Ascending aorta (tissue), 2 donors: ENCODE measurements around the gene MMD2. TPM values are rescaled to one million over a fixed set of nuclear protein-coding genes. Genes with fewer than 3 reads are reported as not detected.

Experiments
- DNase-seq, 2 donors: peaks; one replicate each; pipeline ENCODE4 v3.0.0-alpha.2; 2019; ENCODE audit warnings: low spot score in 2 of 2
- H3K27ac ChIP-seq, 2 donors: fragments of 200-600 bp; sonication (generic); one replicate each; pipeline ENCODE4 v1.5.1; 2016 to 2017; ENCODE audit warnings: mild to moderate bottlenecking in 1 of 2
- H3K27me3 ChIP-seq: fragments of 200-600 bp; sonication (generic); one replicate; pipeline ENCODE4 v1.5.1; 2017
- H3K36me3 ChIP-seq, 2 donors: fragments of 200-600 bp; sonication (generic); one replicate each; pipeline ENCODE4 v1.5.1; 2016
- H3K4me1 ChIP-seq, 2 donors: fragments of 200-600 bp; sonication (generic); one replicate each; pipeline ENCODE4 v1.5.1; 2016 to 2017; ENCODE audit warnings: mild to moderate bottlenecking in 1 of 2
- H3K4me3 ChIP-seq, 2 donors: fragments of 200-600 bp; sonication (generic); one replicate each; pipeline ENCODE4 v1.5.1; 2016 to 2017; ENCODE audit warnings: mild to moderate bottlenecking in 1 of 2
- H3K9me3 ChIP-seq, 2 donors: fragments of 200-600 bp; sonication (generic); one replicate each; pipeline ENCODE4 v1.5.1; 2016
- intact Hi-C: fragments of 100-400 bp; cut with DNase I; formaldehyde crosslinking; loops from one replicate; pipeline ENCODE4 v1.15.1; 2023
- total RNA-seq: library from RNA; depleted of rRNA; stranded (reverse); fragments of >200 nt; gene quantifications from one replicate; pipeline ENCODE4 v1.1.0, GENCODE V29; 2016
- TF ChIP-seq, protein P1 (sequence below), 3 experiments: fragments of 200-600 bp in 2 of 3; fragments of 450-650 bp in 1 of 3; sonication (generic) in 2 of 3; IDR thresholded peaks; one replicate each; pipeline ENCODE4 v1.5.1; 2016 to 2019; ENCODE audit warnings: antibody characterized with exemption in 3 of 3, mild to moderate bottlenecking in 1 of 3, moderate library complexity in 1 of 3

MMD2 gene
- total RNA-seq, 1 donor from 2014 or later: not detected

DNA sequence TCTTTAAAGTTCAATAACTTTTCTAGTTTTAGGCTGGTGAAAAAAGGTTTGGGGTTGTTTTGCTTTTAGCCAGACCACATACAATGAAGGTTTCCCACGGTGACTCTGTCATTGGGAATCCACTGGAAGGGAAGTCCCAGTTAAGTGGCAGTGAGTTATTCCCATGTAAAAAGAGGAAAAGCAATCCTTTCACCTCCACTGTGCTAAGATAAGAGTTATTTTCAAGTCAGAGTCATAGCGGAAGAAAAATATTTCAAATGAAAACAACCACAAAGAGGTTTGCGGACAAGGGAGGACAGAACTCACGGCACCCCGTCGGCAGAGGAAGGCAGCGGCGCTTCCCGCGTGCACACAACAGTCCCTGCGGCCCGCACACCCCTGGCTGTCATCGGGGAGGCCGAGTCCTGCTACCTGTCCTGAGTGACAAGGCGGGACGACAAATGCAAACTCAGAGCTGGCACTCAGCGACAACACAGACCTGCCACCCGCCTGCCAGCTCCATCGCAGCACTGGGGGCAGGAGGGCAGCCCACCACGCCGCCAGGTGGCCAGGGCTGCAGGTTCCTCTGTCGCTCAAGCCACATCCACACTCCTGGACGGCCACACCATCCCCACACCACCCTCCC lies 87.8 kb downstream of the MMD2 start:
- TF ChIP-seq, protein P1, sequence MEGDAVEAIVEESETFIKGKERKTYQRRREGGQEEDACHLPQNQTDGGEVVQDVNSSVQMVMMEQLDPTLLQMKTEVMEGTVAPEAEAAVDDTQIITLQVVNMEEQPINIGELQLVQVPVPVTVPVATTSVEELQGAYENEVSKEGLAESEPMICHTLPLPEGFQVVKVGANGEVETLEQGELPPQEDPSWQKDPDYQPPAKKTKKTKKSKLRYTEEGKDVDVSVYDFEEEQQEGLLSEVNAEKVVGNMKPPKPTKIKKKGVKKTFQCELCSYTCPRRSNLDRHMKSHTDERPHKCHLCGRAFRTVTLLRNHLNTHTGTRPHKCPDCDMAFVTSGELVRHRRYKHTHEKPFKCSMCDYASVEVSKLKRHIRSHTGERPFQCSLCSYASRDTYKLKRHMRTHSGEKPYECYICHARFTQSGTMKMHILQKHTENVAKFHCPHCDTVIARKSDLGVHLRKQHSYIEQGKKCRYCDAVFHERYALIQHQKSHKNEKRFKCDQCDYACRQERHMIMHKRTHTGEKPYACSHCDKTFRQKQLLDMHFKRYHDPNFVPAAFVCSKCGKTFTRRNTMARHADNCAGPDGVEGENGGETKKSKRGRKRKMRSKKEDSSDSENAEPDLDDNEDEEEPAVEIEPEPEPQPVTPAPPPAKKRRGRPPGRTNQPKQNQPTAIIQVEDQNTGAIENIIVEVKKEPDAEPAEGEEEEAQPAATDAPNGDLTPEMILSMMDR (IDR thresholded peaks at IDR 0.05): no peak
- Histone ChIP-seq H3K36me3 (no peaks in the 10 kb centered on the region), H3K4me3 (no peak overlapping the region), H3K9me3 (peaks cover 0 to 8% of the 10 kb centered on the region in 2 donors), H3K27me3 (no peaks in the 10 kb centered on the region), H3K27ac (no peak overlapping the region), H3K4me1 (no peaks in the 10 kb centered on the region)
- intact Hi-C loops: no loop called here
- DNase-seq: no peak

DNA sequence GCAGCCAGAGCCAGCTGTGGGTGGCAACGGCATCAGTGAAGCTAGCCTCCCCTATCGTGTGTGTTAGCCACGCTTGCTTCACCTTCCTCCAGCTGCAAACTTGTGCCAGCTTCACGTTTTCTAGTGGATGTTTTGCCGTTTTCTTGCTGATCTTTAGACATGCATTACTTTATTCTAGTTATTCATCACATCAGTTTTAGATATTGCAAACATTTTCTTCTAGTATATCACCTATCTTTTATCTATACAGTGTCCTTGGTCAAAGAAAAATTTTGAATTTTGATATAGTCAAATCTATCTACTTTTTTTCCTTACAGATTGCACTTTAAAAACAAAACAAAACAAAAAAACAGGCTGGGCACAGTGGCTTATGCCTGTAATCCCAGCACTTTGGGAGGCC lies 90.5 kb downstream of the MMD2 start:
- no peak for DNase-seq
- TF ChIP-seq, protein P1 (IDR thresholded peaks at IDR 0.05): no peak
- intact Hi-C loops: no loop called here
- Histone ChIP-seq H3K4me1 (no peaks in the 10 kb centered on the region), H3K27ac (no peak overlapping the region), H3K4me3 (no peak overlapping the region), H3K27me3 (no peaks in the 10 kb centered on the region), H3K36me3 (no peaks in the 10 kb centered on the region), H3K9me3 (peaks cover 0 to 15% of the 10 kb centered on the region in 2 donors)

DNA sequence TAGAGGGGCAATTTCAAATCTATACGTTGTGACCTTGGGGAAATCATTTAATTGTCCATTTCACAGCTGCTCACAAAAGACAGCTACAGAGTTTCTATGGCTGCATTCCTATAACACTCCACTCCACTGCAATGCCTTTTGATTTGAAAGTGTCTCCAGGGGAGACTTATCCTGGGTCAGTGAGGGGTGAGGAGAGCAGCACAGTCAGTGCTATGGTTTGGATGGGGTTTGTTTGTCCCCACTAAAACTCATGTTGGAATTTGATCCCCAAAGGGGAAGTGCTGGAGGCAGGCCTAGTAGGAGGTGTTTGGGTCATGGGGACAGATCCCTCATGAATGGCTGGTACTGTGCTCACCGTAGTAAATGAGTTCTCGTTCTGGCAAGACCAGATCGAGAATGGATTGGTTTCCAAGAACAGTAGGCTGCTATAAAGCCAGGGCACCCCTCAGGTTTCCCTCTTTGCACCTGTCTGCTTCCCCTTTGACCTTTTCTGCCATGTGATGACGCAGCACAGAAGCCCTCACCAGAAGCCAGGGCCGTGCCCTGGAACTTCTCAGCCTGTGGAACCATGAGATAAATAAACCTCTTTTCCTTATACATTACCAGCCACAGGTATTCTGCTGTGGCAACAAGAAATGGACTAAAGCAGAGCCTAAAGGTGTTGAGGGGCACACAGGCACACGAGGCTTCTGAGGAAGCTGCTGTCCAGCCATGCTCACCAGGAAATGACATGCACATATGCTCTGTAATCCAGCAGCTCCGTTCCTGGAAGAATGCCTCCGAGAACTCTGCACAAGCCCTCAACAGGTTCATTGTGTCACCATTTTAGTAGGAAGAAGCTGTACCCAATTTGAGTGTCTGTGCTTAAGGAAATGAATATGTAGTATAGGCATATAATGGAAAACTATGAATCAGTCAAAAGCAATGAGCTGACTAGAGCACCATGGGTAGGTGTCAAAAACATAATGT lies 92.2 kb downstream of the MMD2 start:
- no peaks in the 10 kb centered on the region for H3K27me3 ChIP-seq
- intact Hi-C loops: no loop called here
- no peaks in the 10 kb centered on the region for H3K4me1 ChIP-seq
- H3K36me3 ChIP-seq: no peaks in the 10 kb centered on the region
- TF ChIP-seq, protein P1 (IDR thresholded peaks at IDR 0.05): no peak
- DNase-seq: no peak
- no peak overlapping the region for H3K27ac ChIP-seq
- peaks cover 2 to 27% of the 10 kb centered on the region in 2 donors for H3K9me3 ChIP-seq
- H3K4me3 ChIP-seq: no peak overlapping the region

DNA sequence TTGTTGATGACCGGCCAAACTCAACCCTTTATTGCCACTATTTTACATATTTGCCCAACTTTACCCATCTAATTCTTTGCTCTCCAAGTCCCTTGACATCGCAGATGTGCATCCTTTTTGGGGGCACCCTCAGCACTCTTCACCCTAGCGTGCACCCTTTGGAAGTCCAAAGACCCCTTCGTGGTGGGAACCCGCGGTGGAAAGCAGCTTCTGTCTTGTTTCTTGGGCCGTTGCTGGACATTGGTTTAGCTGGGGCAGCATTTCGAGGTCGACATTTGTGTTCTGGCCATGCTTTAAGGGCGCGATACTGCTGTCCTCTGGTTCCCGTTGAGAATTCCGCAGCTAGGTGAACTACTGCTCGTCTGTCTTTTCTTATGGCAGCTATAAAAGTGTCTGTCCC lies 96.8 kb downstream of the MMD2 start:
- TF ChIP-seq, protein P1 (IDR thresholded peaks at IDR 0.05): no peak
- H3K4me1 ChIP-seq: no peaks in the 10 kb centered on the region
- no peaks in the 10 kb centered on the region for H3K27me3 ChIP-seq
- intact Hi-C loops: no loop called here
- peak overlapping the region in 1 of 2 donors; percentile 49 for H3K4me3 ChIP-seq
- H3K27ac ChIP-seq: no peak overlapping the region
- no peaks in the 10 kb centered on the region for H3K36me3 ChIP-seq
- no peak for DNase-seq
- H3K9me3 ChIP-seq: peaks cover 8 to 31% of the 10 kb centered on the region in 2 donors

DNA sequence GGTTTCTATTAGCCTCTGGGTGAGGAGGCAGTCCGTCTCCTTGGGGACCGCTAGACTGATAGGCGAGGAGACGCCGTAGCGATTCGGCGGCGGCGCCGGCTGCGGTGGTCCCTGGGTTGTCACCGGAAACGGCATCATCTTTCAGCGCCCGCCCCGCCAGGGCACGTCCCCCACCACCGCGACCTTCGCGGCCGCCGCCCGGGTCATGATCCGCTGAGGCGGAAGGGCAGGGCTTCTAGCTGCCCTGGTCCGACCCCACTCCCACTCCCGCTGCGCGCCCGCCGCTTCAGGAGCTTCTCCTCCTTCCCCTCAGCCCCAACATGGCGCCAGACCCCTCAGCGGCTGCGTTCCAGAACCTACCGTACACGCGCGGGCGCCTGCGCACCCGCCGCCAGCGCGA lies 97.3 kb downstream of the MMD2 start, which contains the start of gene PAPOLB:
Gene PAPOLB (minus strand): TSS at position 358 of the 400 bp plus-strand sequence. CDS start 220 bp downstream, at position 138.
- intact Hi-C loops: no loop called here
- peaks cover 8 to 31% of the 10 kb centered on the region in 2 donors for H3K9me3 ChIP-seq

More for the DNA sequence above, 97.3 kb downstream of the MMD2 start, which contains the start of gene PAPOLB:
- Histone ChIP-seq H3K27ac (no peak within 1 kb of the TSS), H3K36me3 (no peaks in the 10 kb centered on the region), H3K4me3 (peak within 1 kb of the TSS; percentile 35 to 49), H3K27me3 (no peaks in the 10 kb centered on the region), H3K4me1 (no peaks in the 10 kb centered on the region)
- TF ChIP-seq, protein P1 (IDR thresholded peaks at IDR 0.05): no peak
- DNase-seq: no peak
